ENCODE results near the gene ERN1. TPM values are rescaled to one million over a fixed set of nuclear protein-coding genes. Genes with fewer than 3 reads are reported as not detected.

ERN1 gene
- total and polyA plus RNA-seq, 2 donors (not counting 3 experiments of a cell fraction or from before 2014, with no cell fraction given): 9.1 to 21.5 TPM

GRCh38 chr17:64094412-64094811 lies 35.5 kb downstream of the ERN1 start:
- Histone ChIP-seq H3K9me3 (replicated peaks; ENCODE audit: control insufficient read depth, insufficient read depth, low read length) (no peaks in the 10 kb centered on the region), H3K9me1 (replicated peaks; ENCODE audit: control insufficient read depth, extremely low read depth, insufficient read depth, low read length) (no peaks in the 10 kb centered on the region), H4K20me1 (replicated peaks; ENCODE audit: control insufficient read depth, extremely low read depth, insufficient read depth, low read length) (no peaks in the 10 kb centered on the region), H3K79me2 (ENCODE audit: control insufficient read depth, insufficient read depth, low read length) (no peaks in the 10 kb centered on the region), H3K4me3 (replicated peaks in 1 of 3; ENCODE audit: insufficient read depth in 1 of 3, low read depth in 1 of 3, low read length in 3 of 3) (no peak overlapping the region), H2AFZ (ENCODE audit: low read depth, low read length) (no peak overlapping the region), H3K4me2 (ENCODE audit: insufficient read depth, low read length) (no peak overlapping the region), H3K9ac (replicated peaks; ENCODE audit: extremely low read depth, insufficient read depth, low read length) (no peak overlapping the region), H3K27me3 (ENCODE audit: control insufficient read depth in 2 of 2, insufficient read depth in 2 of 2, low read length in 2 of 2) (no peaks in the 10 kb centered on the region), H3K4me1 (ENCODE audit: control insufficient read depth, extremely low read depth, insufficient read depth, low read length) (peaks cover 26% of the 10 kb centered on the region), H3K36me3 (ENCODE audit: control insufficient read depth in 2 of 2, extremely low read depth in 1 of 2, insufficient read depth in 2 of 2, low read length in 2 of 2) (no peaks in the 10 kb centered on the region), H3K27ac (ENCODE audit: insufficient read depth, low read depth, low read length) (no peak overlapping the region)
- FAIRE-seq (no peak), DNase-seq (ENCODE audit: low read depth, low spot score) (no peak)
- BruUV-seq (replicated peaks): no TSS peak
- TF ChIP-seq POLR2AphosphoS5 (IDR thresholded peaks at IDR 0.05; ENCODE audit: insufficient read depth, low read depth, low read length): no peak
- no peak for TF ChIP-seq FOS (IDR thresholded peaks at IDR 0.05; ENCODE audit: borderline replicate concordance, insufficient read depth, low read length)
- no peak for TF ChIP-seq POLR2A (IDR thresholded peaks at IDR 0.05; ENCODE audit: low read depth, low read length)
- TF ChIP-seq GATA2 (IDR thresholded peaks at IDR 0.05; ENCODE audit: insufficient read depth, insufficient read length, low read depth, low read length): no peak
- no peak for TF ChIP-seq JUN (IDR thresholded peaks at IDR 0.05; ENCODE audit: borderline replicate concordance, insufficient read depth, insufficient read length, low read depth)
- no peak for TF ChIP-seq EZH2 (IDR thresholded peaks at IDR 0.05; ENCODE audit: borderline replicate concordance, low read depth, low read length, severe bottlenecking)
- no peak for TF ChIP-seq MYC (IDR thresholded peaks at IDR 0.05; ENCODE audit: low read depth, low read length)
- TF ChIP-seq MAX (IDR thresholded peaks at IDR 0.05; ENCODE audit: insufficient read depth, insufficient read length): no peak
- TF ChIP-seq CTCF (IDR thresholded peaks at IDR 0.05; ENCODE audit: extremely low read depth in 1 of 2, insufficient read depth in 1 of 2, low read depth in 1 of 2, low read length in 2 of 2): no peak
- dilution Hi-C loops (cut with MboI; ENCODE audit: extremely low pct_ligation_motif_present, low sequenced_read_pairs) (no loop called here), intact Hi-C loops (cut with micrococcal nuclease) (no loop called here)
- POLR2A ChIA-PET: no interaction called here
- CTCF ChIA-PET: no interaction called here
